ENCODE measurements around the gene SCAF11.

The SCAF11 gene

DNA sequence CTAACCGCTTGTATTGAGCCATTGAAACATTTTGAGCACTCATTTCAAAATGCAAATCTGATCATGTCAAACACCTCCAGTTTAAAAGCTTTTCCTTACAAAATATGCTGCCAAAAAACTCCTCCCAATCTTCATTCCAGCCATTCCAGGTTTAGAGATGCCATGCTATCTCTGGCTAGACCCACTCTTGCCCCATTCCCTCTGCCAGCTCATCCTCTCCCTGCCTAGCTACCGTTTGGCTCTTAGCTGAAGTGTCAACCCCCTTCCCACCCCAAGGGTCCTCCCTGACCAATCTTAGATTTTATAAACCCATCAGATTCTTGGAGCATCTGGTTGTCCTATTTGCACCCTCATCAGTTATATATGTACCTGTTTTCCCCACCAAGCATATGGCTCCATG lies 75.0 kb downstream of the SCAF11 start:
- H3K4me3 ChIP-seq (ENCODE audit: low read depth, low read length): no peak overlapping the region
- ChIA-PET CTCF (interaction anchor here (1.0 to 2.3 kb wide), 2 partner anchors 12 to 76 kb away, joined by 3 to 6 read pairs; no protein-coding TSS in a partner anchor), POLR2A (no interaction called here)
- DNase-seq (ENCODE audit: low read depth, low spot score): no peak
- TF ChIP-seq, protein P1, sequence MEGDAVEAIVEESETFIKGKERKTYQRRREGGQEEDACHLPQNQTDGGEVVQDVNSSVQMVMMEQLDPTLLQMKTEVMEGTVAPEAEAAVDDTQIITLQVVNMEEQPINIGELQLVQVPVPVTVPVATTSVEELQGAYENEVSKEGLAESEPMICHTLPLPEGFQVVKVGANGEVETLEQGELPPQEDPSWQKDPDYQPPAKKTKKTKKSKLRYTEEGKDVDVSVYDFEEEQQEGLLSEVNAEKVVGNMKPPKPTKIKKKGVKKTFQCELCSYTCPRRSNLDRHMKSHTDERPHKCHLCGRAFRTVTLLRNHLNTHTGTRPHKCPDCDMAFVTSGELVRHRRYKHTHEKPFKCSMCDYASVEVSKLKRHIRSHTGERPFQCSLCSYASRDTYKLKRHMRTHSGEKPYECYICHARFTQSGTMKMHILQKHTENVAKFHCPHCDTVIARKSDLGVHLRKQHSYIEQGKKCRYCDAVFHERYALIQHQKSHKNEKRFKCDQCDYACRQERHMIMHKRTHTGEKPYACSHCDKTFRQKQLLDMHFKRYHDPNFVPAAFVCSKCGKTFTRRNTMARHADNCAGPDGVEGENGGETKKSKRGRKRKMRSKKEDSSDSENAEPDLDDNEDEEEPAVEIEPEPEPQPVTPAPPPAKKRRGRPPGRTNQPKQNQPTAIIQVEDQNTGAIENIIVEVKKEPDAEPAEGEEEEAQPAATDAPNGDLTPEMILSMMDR (IDR thresholded peaks at IDR 0.05; ENCODE audit: insufficient read depth, low read length, missing control alignments): no peak

DNA sequence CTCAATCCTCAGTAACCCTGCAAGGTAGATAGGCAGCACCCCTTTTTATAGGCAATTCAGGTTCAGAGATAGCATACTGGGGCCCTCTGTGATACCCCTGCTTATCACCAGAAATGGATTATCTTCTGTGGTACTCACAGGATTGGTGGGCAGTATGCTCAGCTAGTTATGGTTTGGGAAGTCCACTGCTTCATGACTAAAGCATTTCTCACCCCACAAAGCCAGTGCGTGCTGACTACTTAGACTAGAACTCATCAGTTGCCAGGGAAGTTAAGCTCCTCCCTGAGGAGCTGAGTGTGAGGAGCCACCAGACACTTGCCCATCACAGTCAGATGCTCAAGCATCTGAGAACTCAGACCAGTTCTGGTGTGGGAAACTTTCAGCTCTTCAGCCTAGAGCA lies 76.3 kb downstream of the SCAF11 start:
- no peak overlapping the region for H3K4me3 ChIP-seq (ENCODE audit: low read depth, low read length)
- CTCF ChIA-PET: interaction anchor here (0.8 to 2.3 kb wide), 4 partner anchors 9 to 77 kb away, joined by 3 to 6 read pairs (median 4); no protein-coding TSS in a partner anchor
- peak; percentile 68 for DNase-seq (ENCODE audit: low read depth, low spot score)
- POLR2A ChIA-PET: interaction anchor here (0.7 to 2.0 kb wide), 3 partner anchors 52 to 122 kb away, joined by 3 to 12 read pairs (median 4); partner anchors contain the start of gene SCAF11
- TF ChIP-seq, protein P1 (IDR thresholded peaks at IDR 0.05; ENCODE audit: insufficient read depth, low read length, missing control alignments): no peak

DNA sequence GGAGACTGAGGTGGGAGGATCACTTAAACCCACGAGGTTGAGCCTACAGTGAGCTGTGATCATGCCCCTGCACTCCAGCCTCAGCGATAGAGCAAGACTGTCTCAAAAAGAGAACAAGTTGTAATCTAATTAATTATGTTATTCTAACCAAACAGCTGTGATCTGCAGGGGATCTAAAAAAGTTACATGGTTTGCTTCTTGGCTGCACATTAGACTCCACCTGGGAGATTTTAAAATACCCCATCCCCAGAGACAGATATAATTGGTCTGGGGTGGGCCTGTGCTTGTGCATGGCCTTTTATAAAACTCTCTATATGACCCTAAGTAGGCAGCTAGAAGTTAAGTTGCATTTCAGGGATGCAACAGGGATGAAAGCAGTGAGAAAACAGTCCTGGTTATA lies 76.7 kb downstream of the SCAF11 start:
- no peak for DNase-seq (ENCODE audit: low read depth, low spot score)
- POLR2A ChIA-PET: interaction anchor here (0.7 to 2.0 kb wide), 3 partner anchors 53 to 121 kb away, joined by 3 to 12 read pairs (median 4); partner anchors contain the start of gene SCAF11
- TF ChIP-seq, protein P1 (IDR thresholded peaks at IDR 0.05; ENCODE audit: insufficient read depth, low read length, missing control alignments): no peak
- CTCF ChIA-PET: interaction anchor here (1.0 to 2.3 kb wide), 3 partner anchors 8 to 78 kb away, joined by 3 to 6 read pairs (median 4); no protein-coding TSS in a partner anchor
- no peak overlapping the region for H3K4me3 ChIP-seq (ENCODE audit: low read depth, low read length)

DNA sequence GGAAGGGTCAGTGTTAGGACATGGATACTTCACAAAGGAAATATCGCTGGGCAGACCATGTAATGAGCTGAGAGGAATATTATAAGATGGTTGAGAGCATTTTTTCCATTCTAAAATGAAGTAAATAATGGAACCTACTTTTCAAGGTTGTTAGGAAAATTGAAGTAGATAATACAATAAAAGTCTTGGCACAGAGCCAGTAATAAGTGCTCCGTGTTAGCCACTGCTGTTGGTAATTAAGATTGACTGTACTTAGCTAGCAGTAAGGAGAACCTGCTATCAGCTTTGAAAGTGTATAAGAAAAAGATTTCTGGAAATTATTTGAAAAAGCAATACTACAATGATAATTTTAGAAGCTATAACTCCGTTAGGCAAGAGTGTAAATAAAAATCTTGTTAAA lies 77.6 kb downstream of the SCAF11 start:
- DNase-seq (ENCODE audit: low read depth, low spot score): no peak
- POLR2A ChIA-PET: no interaction called here

DNA sequence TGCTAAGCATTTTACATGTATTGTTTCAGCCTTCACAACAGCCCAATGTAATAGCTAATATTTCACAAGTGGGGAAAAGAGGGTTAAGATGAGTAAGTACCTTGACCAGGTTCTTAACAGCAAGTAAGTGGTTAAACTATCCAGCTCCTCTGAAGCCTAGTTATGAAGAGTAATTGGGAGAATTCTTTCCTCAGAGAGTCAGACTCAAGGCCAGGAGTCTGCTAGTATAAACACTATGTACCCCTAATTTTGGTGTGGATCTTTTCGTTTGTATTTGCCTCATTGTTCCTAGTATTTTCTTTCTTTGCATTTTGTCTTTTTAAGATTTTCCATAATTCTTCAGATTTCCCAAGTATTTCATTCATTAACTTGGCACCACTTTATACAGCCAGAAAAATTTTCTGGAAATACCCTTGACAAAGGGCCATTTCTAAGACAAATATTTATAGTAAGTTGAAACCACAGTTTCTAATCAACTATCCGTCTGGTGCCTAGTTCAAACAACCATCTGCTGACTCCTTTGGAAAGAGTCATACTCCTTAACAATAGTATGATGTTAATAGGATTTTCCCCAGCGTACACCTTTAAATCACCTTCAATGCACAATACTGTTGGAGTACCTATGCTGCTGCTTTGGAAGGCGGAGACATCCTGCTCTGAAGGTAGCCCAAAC lies 81.2 kb downstream of the SCAF11 start:
- CTCF ChIA-PET: no interaction called here
- TF ChIP-seq, protein P1 (IDR thresholded peaks at IDR 0.05; ENCODE audit: insufficient read depth, low read length, missing control alignments): no peak
- POLR2A ChIA-PET: no interaction called here
- H3K4me3 ChIP-seq (ENCODE audit: low read depth, low read length): no peak overlapping the region
- DNase-seq (ENCODE audit: low read depth, low spot score): no peak

More for the DNA sequence above, 77.6 kb downstream of the SCAF11 start:
- CTCF ChIA-PET: interaction anchor here (1.0 kb wide), 1 partner anchor 77 kb away, joined by 3 read pairs; the partner anchor contains the start of gene SCAF11
- TF ChIP-seq, protein P1 (IDR thresholded peaks at IDR 0.05; ENCODE audit: insufficient read depth, low read length, missing control alignments): no peak
- H3K4me3 ChIP-seq (ENCODE audit: low read depth, low read length): no peak overlapping the region

DNA sequence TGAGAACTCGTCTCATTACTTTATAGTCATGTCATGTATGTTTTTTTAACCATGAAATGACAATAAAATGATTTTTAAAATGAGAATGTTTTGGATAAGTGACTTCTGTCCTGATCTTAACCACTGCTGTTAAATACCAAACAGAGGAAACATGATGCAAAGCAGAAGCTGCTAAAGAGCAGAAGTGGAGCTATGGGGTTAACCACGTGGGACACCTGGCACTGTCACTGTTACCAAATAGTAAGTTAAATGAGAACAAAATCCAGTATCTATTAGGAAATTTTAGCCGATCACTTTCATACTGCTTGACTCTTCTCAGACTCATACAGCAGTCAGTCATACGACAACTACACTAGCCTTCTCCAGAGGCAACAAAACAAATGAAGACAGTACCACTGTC lies 82.4 kb downstream of the SCAF11 start:
- H3K4me3 ChIP-seq (ENCODE audit: low read depth, low read length): no peak overlapping the region
- ChIA-PET CTCF (interaction anchor here (1.1 kb wide), 1 partner anchor 16 kb away, joined by 3 read pairs; no protein-coding TSS in a partner anchor), POLR2A (no interaction called here)
- DNase-seq (ENCODE audit: low read depth, low spot score): no peak
- TF ChIP-seq, protein P1 (IDR thresholded peaks at IDR 0.05; ENCODE audit: insufficient read depth, low read length, missing control alignments): no peak

Data from AG04449 (cell line).